22Rv1 (cell line): ENCODE measurements around the gene TOP3A.
A peak's percentile ranks its signal among the peaks of the same experiment; 100 is the strongest.

ENCODE experiments used
- H3K27ac ChIP-seq: fragments of 450-650 bp; 2 replicates; pipeline ENCODE4 v1.5.1; 2017
- ZFX ChIP-seq: fragments of 450-650 bp; IDR thresholded peaks from 2 replicates; pipeline ENCODE4 v1.6.1; 2017; ENCODE audit warnings: antibody characterized with exemption, borderline replicate concordance
- TF ChIP-seq, protein P1 (sequence below): fragments of 450-650 bp; IDR thresholded peaks from 2 replicates; pipeline ENCODE4 v1.5.1; 2017; ENCODE audit warnings: mild to moderate bottlenecking

The TOP3A gene

GRCh38 chr17:18256351-18256750 is 58.4 kb downstream of the TOP3A start:
- peak overlapping the region; percentile 87; the same call in 1 of the 2 replicates for H3K27ac ChIP-seq
- TF ChIP-seq, protein P1, sequence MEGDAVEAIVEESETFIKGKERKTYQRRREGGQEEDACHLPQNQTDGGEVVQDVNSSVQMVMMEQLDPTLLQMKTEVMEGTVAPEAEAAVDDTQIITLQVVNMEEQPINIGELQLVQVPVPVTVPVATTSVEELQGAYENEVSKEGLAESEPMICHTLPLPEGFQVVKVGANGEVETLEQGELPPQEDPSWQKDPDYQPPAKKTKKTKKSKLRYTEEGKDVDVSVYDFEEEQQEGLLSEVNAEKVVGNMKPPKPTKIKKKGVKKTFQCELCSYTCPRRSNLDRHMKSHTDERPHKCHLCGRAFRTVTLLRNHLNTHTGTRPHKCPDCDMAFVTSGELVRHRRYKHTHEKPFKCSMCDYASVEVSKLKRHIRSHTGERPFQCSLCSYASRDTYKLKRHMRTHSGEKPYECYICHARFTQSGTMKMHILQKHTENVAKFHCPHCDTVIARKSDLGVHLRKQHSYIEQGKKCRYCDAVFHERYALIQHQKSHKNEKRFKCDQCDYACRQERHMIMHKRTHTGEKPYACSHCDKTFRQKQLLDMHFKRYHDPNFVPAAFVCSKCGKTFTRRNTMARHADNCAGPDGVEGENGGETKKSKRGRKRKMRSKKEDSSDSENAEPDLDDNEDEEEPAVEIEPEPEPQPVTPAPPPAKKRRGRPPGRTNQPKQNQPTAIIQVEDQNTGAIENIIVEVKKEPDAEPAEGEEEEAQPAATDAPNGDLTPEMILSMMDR = no peak
- TF ChIP-seq ZFX = no peak

- H3K27ac ChIP-seq = no peak overlapping the region
- TF ChIP-seq ZFX = no peak
- TF ChIP-seq, protein P1 = no peak
Measured at GRCh38 chr17:18254888-18255649, 59.7 kb downstream of the TOP3A start.

- H3K27ac ChIP-seq = no peak overlapping the region
- TF ChIP-seq, protein P1 = no peak
- TF ChIP-seq ZFX = no peak
Measured at GRCh38 chr17:18253947-18254821, 60.6 kb downstream of the TOP3A start.

DNA sequence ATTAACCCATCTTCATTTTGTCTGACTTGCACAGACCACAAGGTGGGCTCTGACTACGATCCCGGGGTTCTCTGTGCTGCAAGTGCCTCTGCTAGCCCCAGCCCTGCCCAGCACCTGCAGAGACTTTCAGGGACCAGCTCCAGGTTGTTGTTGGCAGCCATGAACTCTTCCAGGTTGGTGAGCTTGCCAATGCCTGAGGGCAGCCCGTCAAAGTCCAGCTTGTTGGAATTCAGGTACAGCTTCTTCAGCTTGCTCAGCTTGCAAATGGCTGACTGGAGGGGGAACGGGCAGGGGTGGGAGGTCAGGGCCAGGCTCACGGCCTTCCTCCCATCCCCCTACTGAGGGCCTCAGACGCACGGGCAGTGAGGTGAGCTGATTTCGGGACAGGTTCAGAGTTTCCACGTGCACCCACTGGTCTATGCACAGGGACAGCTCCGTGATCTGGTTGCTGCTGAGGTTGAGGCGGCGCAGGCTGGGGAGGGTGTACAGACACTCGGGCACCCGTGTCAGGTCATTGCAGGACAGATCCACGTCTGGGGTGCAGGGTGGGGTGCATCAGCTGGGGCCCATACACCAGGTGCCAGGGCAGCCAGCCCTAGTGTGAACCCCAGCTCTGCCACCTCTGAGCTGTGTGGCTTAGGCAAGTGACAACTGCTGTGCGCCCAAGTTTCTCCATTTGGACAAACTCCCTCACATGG is 61.5 kb downstream of the TOP3A start:
- no peak for TF ChIP-seq ZFX
- TF ChIP-seq, protein P1 = no peak
- peak overlapping the region; percentile 27; the same call in 1 of the 2 replicates for H3K27ac ChIP-seq

GRCh38 chr17:18252160-18252559 is 62.6 kb downstream of the TOP3A start:
- H3K27ac ChIP-seq = no peak overlapping the region

GRCh38 chr17:18251204-18251603 is 63.6 kb downstream of the TOP3A start:
- peak overlapping the region; percentile 29; the same call in 1 of the 2 replicates for H3K27ac ChIP-seq
- no peak for TF ChIP-seq ZFX
- TF ChIP-seq, protein P1 = no peak

More at GRCh38 chr17:18252160-18252559, 62.6 kb downstream of the TOP3A start:
- TF ChIP-seq, protein P1 = no peak
- TF ChIP-seq ZFX = no peak
